GM21367 (cell line): ENCODE measurements around the gene HEMGN.
"Not testable (repeated sequence)": the region's sequence is repeated elsewhere in the genome, so short reads cannot be mapped to it uniquely, and the experiment has no call there.

ENCODE experiments used
- ATAC-seq: cut with Tn5 transposase; IDR thresholded peaks from one replicate; pipeline ENCODE4 v1.9.1; 2021; ENCODE audit not compliant: unreplicated experiment

Gene HEMGN, protein sequence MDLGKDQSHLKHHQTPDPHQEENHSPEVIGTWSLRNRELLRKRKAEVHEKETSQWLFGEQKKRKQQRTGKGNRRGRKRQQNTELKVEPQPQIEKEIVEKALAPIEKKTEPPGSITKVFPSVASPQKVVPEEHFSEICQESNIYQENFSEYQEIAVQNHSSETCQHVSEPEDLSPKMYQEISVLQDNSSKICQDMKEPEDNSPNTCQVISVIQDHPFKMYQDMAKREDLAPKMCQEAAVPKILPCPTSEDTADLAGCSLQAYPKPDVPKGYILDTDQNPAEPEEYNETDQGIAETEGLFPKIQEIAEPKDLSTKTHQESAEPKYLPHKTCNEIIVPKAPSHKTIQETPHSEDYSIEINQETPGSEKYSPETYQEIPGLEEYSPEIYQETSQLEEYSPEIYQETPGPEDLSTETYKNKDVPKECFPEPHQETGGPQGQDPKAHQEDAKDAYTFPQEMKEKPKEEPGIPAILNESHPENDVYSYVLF

DNA sequence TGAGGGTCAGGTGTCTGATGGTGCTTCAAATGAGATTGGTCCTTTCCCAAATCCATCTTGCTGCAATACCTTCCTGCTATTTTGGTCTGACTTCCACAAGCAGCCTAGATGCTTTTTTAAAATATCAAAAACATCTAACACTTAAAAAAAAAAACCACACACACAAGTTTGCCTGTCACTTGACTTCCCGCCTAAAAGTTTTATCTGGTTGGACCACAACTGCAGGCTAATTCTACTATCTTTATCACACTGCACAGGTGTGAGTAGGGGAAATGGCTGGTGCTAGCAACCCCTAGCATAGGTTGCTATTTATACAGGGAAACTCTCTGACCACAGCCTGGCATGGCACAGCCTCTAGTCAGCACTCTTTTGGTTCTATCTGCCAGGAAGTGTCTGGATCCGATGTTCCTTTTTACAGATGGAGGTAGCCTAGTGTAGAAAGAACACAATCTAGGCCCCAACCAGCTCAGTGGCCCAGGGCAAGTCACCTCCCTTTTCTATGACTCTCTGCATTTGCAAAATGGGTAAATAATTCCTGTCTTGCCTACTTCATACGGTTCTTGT is at the start of gene HEMGN:
HEMGN (minus strand) TSS at position 92 of the 564 bp plus-strand sequence; CDS start at position 56, 36 bp downstream.
- no peak for ATAC-seq

DNA sequence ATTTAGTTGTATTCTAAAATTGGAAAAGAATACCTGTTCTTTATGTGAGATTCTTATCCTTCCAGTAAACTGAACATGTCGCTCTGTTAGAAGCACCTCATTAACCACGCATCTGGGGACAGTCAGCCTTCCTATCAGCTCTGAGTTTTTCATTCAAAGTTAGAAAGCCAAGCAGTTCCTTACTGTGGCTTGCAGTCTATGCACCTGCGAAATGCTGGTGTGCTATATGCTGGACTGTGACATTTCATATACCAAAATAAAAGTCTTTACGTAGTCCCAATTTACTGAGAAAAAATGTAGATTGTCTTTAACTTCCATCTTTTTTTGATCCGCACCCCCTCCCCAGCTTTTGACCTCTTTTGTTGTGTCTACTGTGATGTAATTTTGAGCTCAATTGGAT is 49.5 kb upstream of the HEMGN start:
- ATAC-seq: no peak

DNA sequence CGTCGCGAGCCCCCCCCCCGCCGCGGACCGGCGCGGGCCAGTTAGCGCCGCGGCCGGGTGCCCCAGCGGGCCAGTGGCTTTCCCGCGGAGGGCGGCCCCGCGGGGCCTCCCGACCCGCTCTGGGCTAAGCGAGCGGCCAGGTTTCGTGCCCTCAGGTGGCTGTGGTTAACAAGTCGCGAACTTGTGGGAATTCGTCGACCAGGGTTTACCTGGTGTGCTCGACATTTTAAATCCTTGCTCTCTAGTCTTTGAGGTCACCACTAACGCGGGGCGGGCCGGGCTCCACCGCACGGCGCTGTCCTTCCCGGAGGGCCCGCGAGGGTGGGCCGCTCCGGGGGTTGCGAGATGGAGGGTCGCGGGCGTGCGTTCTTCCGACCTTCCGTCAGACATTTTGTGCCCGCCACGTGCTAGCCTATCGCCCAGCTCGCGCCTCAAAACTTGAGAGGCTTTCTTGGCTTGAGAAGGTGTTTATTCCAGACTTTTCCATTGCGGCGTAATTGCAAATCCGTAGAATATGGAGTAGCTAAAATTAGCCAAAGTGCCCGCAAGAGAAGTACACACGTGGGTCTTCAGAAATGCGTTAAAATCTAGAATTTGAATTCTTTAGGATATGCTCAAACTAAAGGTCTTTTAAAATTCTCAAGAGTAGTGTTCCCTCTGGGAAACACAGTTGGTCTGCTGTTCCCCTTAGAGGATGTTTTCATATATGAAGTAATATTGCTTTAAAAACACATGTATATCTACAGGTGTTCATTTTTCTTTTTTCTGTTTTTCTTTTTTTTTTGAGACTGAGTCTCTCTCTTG is 47.3 kb upstream of the HEMGN start:
- no peak for ATAC-seq

- ATAC-seq: no peak
Measured at GRCh38 chr9:97984188-97985057, 46.5 kb upstream of the HEMGN start.

DNA sequence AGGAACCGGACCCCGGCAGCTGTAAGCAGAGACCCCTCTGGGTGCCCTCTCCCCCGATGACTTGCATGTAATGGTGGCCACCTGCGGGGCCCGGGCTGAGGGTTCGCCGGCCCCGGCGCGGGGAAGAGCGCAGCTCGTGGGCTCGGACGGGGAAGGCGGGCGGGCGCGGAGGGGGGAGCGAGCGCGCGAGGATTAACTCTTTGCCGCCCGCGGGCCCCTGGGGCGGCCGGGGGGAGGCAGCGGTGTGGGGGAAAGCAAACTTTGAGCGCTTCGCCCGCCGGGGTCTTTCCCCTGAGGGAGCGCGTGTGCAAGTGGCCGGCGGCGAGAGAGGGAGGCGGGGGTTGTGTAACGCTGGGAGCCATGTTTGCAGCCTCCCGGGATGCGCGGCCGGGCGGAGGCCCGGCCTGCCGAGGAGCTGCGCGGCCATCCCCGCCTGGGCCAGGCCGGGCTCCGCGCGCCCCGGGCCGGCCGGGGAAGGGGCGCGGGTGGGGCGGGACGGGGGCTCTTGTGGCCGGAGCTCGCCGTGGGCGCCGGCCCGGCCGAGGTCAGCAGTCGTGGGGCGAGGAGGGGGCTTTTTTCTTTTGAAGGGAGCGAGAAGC is 45.7 kb upstream of the HEMGN start:
- ATAC-seq: no peak

DNA sequence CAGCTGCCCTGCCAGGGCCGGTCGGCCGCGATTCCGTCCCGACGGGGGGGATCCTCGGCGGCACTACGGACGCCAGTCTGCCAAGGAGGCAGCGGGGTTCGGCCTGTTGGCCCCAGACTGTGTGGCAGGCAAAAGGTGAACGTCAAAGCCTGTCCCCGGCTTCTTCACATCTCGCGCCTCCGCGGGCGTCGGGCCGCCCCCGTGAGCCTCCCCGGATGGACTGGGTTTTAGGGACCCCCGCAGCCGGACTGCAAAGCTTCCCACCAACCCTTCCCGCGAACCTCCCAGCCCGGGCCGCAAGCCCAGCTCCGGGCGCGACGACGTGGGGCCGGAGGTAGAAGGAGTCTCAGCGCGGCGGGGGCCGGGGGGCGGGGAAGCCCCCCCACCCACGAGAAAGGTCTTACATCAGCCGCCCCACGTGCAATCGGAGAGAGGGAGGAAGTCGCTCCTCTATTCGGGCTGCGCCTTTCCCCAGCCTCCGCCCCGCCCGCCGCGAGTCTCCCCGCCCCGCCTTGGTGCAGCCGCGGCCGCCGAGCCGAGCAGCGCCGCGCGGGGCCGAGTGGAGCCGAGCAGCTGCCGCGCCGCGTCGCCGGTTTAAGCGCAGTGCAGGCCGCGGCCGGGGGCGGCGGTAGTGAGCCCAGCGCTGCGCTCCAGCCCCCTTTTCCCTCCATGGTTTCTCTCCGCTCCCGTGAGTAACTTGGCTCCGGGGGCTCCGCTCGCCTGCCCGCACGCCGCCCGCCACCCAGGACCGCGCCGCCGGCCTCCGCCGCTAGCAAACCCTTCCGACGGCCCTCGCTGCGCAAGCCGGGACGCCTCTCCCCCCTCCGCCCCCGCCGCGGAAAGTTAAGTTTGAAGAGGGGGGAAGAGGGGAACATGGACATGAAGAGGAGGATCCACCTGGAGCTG is 45.0 kb upstream of the HEMGN start, which contains the start of gene ANP32B:
ANP32B (plus strand) TSS at position 659 of the 906 bp plus-strand sequence; CDS start at position 874, 215 bp downstream.
- peak; percentile 56 for ATAC-seq

GRCh38 chr9:97981846-97982682 is 44.1 kb upstream of the HEMGN start:
- ATAC-seq: no peak

- ATAC-seq: no peak
Measured at GRCh38 chr9:97980918-97981845, 43.2 kb upstream of the HEMGN start.

- ATAC-seq: no peak
Measured at GRCh38 chr9:97980479-97980803, 42.5 kb upstream of the HEMGN start.

DNA sequence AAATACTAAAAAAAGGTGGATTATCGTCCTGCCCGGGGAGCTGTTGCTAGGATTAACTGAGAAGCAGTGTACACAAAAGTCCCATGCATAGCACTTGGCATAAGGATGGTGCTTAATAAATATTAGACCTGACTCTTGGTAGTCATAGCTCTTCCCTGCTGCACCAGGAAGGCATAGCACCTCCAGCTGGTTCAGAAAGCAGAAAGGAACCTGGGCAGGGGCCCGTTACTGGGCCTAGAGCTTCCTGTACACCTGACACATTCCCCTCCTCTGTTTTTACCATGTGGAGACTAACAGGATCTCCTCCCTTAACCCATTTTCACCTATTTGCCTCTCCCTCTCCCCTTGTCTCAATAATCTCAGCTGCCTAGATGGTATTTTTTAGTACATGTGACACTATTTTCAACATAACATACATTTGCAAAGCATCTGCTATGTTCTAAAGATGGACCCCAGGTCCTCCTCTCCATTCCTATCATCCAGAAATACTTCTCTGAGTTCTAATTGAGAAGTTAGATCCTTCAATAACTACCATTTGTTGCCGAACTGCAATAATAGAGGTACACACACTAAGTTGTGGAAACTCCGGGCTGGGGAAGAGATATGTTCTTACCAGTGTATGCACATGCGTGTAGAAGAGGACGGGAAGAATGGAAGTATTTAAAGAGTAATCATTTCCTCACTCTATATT is 42.0 kb upstream of the HEMGN start:
- ATAC-seq: no peak

DNA sequence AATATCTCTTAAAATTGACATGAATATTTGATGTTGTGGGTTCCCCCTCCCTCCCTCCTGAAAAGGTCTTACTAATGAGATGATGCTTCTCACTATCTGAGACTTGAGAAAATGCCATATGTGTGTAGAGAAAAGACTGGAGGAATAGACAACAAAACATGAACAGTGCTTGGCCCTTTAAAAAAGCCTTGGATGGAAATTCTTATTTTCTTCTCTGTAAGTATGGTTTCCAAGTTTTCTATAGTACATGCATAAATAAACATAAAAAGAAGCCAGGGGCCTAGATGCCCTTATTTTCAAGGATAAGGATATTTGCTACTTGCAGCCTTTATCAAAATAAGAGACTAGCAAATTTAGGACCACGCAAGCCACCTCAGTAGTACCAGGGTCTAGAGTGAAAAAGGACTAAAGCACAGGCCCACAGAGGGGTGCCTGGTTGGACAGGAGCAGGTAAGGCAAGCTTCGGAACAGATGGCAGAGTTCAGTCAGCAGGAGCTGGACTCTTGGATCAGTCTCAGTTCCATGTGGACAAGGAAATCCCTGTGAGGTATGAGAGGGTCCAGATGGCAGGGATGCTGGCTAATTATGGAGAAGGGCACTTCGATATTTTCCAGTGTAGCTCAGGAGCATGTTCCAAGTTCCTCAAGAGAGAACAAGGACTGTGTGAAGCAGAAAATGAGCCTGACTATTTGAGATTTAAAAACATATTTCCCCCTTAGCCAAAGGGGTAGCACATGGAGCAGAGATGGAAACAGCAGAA is 40.6 kb upstream of the HEMGN start:
- ATAC-seq: no peak

- ATAC-seq: not testable (repeated sequence)
Measured at GRCh38 chr9:97976633-97977032, 38.7 kb upstream of the HEMGN start.

GRCh38 chr9:97975376-97975775 is 37.4 kb upstream of the HEMGN start:
- no peak for ATAC-seq

DNA sequence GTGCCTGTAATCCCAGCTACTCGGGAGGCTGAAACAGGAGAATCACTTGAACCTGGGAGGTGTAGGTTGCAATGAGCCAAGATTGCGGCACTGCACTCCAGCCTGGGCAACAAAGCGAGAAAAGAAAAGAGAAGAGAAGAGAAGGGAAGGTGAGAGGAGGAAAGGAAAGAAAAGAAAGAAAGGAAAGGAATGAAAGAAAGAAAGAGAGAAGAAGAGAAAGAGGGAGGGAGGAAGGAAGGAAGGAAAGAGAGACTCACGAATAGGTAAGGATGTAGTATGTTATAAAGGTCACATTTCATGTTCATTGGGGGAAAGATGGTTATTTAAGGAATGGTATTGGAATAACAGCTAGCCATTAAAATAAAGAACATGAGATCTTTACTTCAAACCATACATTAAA is 34.8 kb upstream of the HEMGN start:
- ATAC-seq: no peak

DNA sequence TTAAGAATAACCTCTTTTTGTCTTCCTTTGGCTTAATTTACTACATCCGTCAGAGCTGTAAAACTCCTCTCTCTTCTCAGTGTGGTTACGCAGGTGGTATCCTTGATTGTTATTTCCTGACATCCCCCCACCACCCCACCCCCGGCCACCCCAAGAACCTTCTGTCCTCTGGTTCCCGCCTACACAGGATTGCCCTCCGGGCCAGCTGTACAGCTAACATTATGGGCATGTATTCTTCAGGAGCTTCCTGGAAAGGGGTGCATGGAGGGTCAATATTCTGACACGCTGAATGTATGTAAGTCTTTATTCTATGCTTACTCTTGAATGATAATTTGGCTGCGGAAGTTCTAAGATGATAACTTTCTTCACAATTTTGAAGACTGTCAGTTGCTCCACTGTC is 32.2 kb upstream of the HEMGN start:
- ATAC-seq: no peak

DNA sequence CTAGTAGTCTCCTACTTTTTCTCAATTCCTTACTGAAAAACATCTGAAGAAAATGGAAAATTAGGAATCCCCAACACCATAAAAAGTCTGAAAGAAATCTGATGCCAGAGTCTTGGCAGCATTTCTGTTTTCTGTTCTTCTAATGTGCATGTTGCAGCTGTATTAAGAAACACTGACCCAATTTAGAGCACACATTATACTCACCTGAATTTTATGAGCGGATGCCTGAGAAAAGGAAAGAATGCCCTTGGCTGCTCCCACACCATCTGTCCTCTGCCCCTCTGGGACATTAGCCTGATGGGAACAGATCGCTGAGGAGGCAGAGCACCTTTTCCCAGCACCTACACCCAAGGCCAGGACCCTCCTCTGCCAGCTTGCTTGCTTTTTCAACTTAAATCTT is 31.0 kb upstream of the HEMGN start:
- ATAC-seq: no peak
